T-helper 2 cell treated with Interferon-gamma antibody and Interleukin-4, amounts not matched to agents 100 ng/mL and 5 ng/mL, for 36 hours (primary cell): ENCODE data around the gene HPN. TPM values are rescaled to one million over a fixed set of nuclear protein-coding genes. Genes with fewer than 3 reads are reported as not detected.
"Not testable (repeated sequence)": the region's sequence is repeated elsewhere in the genome, so short reads cannot be mapped to it uniquely, and the experiment has no call there.

ENCODE experiments used
- intact Hi-C: fragments of 100-400 bp; cut with micrococcal nuclease; formaldehyde crosslinking; loops from one replicate; pipeline ENCODE4 v1.15.1; 2023
- total RNA-seq: library from RNA; stranded (reverse); gene quantifications from 2 replicates; pipeline ENCODE4 v1.2.3, GENCODE V29; 2022

The HPN gene
- total RNA-seq = not detected in 2 replicates

- intact Hi-C loops = no loop called here
Observed at GRCh38 chr19:35041548-35042055, at the start of gene HPN. Gene HPN, plus strand, starts transcription at chr19:35041721. Its CDS starts 786 bp downstream, at chr19:35042507.

GRCh38 chr19:34992582-34992981 is 48.9 kb upstream of the HPN start:
- intact Hi-C loops = not testable (repeated sequence)

DNA sequence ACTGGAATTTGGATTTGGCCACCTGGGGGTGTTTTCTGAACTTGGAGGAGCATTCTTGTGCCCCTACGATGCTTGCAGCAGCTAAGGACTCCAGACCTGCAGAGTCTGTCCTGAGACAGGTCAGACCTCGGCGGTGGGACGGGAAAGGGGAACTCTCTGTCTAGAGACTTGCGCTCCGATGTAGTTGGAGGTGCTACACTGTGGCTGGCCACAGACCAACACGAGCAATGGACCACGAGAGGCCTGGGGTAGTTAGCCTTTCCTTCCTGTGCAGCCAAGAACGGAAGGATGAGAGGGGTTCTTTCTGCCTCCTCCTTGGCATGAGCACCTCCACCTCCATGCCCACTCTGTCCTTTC is 47.3 kb upstream of the HPN start:
- intact Hi-C loops = no loop called here

GRCh38 chr19:34994643-34995541 is 46.6 kb upstream of the HPN start:
- intact Hi-C loops = no loop called here

DNA sequence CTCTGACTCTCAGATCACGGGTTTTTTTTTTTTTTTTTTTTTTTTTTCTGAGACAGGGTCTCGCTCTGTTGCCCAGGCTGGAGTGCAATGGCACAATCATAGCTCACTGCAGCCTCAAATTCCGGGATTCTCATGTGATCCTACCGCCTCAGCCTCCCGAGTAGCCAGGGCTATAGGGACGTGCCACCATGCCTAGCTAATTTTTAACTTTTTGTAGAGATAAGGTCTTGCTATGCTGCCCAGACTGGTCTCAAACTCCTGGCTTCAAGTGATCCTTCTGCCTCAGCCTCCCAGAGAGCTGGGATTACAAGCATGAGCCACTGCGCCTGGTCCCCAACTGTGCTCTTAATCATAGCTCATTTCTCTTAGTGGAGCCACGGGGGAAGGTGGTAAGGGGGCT is 46.0 kb upstream of the HPN start:
- intact Hi-C loops = no loop called here

- intact Hi-C loops = no loop called here
Observed at GRCh38 chr19:34997071-34997617, 44.4 kb upstream of the HPN start.

- intact Hi-C loops = not testable (repeated sequence)
Observed at GRCh38 chr19:34998224-34998623, 43.3 kb upstream of the HPN start.

GRCh38 chr19:34998777-34999497 is 42.6 kb upstream of the HPN start:
- intact Hi-C loops = no loop called here

- intact Hi-C loops = loop anchor here (5.0 kb wide), 1 partner anchor 37 kb away; the partner anchor contains the start of gene ZNF792
Observed at GRCh38 chr19:34999498-35000337, 41.8 kb upstream of the HPN start, which contains the start of gene GRAMD1A. Gene GRAMD1A, plus strand, starts transcription at chr19:35000323. Its CDS starts 156 bp downstream, at chr19:35000479.

- intact Hi-C loops = loop anchor here (5.0 kb wide), 1 partner anchor 38 kb away; the partner anchor contains the start of gene ZNF792
Observed at GRCh38 chr19:35000338-35000646, 41.2 kb upstream of the HPN start.

DNA sequence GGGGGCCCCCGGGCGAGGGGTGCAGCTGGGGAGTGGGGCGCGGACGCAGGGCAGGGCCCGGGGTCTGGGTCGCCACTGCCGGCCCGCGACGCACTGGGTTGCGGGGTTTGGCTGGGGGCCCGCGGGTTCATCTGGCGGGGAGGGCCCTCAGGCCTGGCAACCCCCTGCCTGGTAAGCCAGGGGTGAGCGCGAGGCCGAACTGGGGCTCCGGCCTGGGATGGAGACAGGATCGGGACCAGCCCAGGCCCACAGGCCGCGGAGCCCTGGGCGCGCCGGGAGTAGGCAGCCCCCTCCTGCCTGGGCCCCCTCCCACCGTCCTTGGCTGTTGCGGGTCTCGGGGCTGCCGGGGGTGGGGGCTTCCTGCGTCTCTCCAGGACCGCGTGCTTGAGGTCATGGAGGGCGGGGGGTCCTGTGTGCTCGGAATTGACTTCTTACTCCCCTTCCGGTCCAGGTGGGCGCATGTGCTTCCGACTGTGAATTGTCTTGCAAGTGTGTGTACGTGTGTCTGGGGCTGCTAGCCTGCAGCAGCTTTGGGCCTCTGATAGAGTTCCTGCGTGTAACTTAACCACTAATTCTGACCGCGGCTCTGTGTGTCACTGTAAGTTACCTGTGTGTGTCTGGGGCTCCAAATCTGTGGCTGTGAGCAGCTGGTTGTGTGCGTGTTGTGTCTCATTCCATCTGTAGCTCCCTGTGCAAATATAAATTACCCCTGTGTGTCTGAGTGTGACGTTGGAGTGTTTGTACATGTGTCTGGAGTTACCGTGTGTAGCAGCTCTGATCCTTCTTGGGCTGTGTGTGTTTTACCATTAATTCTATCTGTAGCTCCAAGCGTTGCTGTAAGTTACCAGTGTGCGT is 40.6 kb upstream of the HPN start:
- intact Hi-C loops = loop anchor here (1.0 to 5.0 kb wide), 2 partner anchors 28 to 39 kb away; partner anchors contain the start of gene ZNF792

DNA sequence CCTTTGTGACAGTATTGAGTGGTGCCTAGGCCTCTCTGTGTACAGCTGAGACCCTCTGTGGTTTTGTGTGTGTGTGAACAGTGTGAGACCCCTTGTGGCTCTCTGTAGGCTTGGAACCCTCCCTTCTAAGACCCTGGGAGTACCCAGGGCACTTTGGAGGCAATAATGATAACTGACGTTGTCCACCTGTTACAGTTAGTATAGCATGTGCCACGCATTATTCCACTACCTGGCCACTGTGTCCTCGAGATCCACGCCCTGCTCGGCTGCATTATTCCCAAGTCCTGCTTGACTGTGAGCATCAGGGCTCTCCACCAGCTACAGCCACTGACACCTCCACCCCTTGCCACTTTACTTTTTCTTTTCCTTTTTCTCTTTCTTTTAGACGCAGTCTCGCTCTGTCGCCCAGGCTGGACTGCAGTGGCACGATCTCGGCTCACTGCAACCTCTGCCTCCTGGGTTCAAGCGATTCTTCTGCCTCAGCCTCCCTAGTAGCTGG is 39.4 kb upstream of the HPN start:
- intact Hi-C loops = loop anchor here (5.0 kb wide), 1 partner anchor 40 kb away; the partner anchor contains the start of gene ZNF792

DNA sequence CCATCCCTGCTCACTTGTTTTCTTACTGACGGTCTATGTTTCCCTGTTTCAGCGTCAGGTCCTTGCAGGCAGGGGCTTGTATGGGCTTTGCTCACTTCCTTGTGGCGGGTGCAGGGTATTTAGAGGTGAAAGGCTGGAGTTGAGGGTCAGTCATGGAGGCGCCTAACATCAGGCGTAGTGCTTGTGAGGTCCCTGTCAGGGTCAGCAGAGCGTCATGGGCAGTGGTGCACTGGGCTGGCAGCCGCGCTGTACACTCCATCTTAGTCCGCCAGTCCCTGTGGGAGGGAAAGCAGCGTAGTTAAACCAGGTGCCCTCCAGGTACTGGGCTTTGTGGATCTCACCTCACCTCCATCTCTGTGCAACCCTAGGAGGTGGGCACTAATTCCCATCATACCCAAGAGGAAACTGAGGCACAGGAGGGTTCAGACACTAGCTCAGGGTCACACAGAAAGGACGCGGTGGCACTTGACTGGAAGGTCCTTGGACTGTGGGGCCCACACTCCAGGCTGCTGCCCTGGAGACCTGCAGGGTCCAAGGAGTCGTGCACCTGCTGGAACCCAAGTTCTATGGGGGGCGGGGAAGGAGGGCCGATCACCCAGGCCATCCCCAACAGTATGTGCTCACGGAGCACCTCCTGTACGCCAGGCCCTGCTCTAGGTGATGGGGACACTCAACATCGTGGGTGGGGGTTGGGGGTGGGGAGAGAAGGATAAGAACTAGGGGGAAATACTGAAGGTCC is 36.8 kb upstream of the HPN start:
- intact Hi-C loops = loop anchor here (5.0 kb wide), 1 partner anchor 42 kb away; the partner anchor contains the start of gene ZNF792

DNA sequence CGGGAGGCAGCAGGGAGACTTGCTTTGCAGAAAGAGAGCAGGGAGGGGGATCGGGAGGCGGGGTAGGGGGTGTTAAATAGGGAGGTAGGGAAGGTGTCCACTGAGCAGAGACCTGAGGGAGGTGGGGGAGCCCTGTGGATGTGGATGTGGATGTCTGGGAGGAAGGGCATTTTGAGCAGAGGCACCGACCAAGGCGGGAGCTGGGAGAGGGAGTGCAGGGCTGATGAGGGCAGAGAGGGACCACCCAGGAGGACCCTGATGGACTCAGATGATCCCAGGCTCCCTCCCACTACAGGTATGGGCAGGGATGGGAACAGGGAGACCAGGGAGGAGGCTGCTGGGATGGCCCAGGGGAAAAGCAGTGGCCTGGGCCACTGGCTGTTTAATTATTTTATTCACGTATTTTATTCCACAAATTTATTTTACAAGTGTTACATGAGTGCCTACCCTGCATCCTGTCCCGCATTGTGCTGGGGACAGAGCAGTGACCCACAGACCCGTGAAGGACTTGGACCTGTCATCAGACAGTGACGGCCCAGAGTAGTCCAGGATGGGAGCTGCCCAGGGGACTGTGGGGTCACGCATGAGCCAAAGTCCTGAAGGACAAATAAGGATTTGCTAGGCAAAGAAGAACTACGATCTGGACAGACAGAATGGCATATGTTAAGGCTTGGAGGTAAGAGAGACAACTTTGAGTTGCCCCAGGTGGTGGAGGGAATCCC is 36.1 kb upstream of the HPN start:
- intact Hi-C loops = no loop called here

DNA sequence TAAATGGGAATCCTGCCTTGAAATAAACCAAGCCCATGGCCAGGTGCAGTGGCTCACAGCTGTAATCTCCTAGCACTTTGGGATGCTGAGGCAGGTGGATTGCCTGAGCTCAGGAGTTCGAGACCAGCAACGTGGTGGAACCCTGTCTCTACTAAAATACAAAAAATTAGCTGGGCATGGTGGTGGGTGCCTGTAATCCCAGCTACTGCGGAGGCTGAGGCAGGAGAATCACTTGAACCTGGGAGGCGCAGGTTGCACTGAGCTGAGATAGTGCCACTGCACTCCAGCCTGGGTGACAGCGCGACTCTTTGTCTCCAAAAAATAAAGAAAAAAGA is 35.5 kb upstream of the HPN start:
- intact Hi-C loops = not testable (repeated sequence)

DNA sequence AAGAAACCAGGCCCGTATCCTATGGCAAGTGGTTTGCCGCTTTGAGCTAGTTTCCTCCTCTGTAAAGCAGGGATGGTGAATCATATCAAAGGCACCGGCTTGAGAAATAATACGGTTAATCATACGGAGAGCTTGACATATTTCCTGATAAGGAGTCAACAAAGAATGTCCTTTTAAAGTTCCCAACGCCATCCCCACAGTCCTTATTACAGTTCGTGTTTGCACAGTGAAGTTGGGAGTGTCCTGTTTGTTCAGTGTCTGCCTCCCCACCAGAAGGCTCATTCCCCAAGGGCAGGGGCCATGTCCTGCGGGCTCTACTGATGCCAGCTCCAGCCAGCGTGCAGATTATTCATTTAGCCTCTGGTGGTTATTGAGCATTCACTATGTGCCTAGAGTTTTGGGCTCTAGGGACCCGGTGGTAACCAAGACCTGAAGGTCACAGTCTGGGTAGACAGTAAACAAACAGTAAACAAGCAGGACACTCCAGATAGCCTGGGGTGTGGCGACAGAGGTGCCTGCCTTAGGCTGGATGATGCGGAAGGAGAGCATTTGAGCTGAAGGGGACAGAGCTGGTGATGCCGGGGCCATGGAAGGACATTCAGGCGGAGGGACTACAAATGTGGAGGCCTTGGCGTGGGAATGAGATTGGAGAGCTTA is 35.1 kb upstream of the HPN start:
- intact Hi-C loops = no loop called here

DNA sequence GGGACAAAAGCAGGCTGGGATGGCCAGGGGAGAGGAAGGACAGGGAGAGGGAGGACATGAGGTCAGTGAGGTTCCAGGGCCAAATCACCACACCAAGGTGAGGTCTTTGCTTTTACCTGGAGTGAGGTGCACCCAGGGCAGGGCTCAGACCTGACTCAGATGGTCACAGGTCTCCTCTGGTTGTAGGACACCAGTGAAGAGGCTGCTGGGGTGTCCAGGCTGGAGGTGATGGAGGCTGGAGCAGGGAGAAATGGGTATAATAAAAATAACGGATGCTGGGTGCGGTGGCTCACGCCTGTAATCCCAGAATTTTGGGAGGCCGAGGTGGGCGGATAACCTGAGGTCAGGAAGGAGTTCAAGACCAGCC is 34.5 kb upstream of the HPN start:
- intact Hi-C loops = no loop called here

DNA sequence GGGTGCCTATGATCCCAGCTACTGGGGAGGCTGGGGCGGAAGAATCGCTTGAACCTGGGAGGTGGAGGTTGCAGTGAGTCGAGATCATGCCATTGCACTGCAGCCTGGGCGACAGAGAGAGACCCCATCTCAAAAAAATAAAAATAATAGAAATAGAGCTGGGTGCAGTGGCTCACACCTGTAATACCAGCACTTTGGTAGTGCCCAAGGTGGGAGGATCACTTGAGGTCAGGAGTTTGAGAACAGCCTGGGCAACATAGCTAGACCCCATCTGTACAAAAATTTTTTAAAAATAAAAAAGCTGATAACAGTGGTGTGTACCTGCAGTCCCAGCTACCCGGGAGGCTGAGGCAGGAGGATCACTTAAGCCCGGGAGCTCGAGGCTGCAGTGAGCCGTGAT is 34.1 kb upstream of the HPN start:
- intact Hi-C loops = not testable (repeated sequence)
